ENCODE results near the gene WDR35. TPM values are rescaled to one million over a fixed set of nuclear protein-coding genes. Genes with fewer than 3 reads are reported as not detected.
"Not testable (repeated sequence)": the region's sequence is repeated elsewhere in the genome, so short reads cannot be mapped to it uniquely, and the experiment has no call there.

The WDR35 gene
- total RNA-seq, 1 donor from 2014 or later, result 12.0 TPM

GRCh38 chr2:19944205-19944845 is 45.6 kb downstream of the WDR35 start:
- Histone ChIP-seq H3K9me3 (ENCODE audit: control insufficient read depth in 3 of 3, low read length in 3 of 3) (no peaks in the 10 kb centered on the region), H3K9ac (ENCODE audit: low read depth in 1 of 3, low read length in 3 of 3) (no peak overlapping the region), H3K27ac (ENCODE audit: low read depth, low read length) (no peak overlapping the region), H3K36me3 (ENCODE audit: control insufficient read depth in 3 of 3, insufficient read depth in 3 of 3, low read length in 3 of 3) (no peaks in the 10 kb centered on the region), H3K4me3 (ENCODE audit: low read length in 3 of 3) (no peak overlapping the region), H3K4me1 (ENCODE audit: control insufficient read depth in 3 of 3, insufficient read depth in 3 of 3, low read length in 3 of 3) (no peaks in the 10 kb centered on the region), H3K27me3 (ENCODE audit: control insufficient read depth in 3 of 3, insufficient read depth in 3 of 3, low read length in 3 of 3) (no peaks in the 10 kb centered on the region)

DNA sequence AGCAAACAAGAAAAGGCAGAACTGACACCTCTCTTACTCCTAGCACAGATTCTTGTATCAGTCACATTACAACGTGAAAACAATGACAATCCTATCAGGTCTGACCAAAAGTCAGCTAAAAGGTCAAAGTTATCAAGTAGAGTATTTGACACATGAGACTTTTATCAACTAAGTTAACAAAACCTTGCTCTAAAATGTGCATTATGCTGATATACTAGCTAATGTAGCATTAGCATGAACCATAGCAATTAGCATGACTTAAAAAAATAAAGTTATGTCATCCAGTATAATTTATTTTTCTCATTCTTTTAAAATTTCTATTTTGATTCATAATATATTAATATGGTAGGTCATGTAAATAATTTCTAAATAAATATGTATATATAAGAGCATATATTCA is 46.7 kb downstream of the WDR35 start:
- H3K4me1 ChIP-seq (ENCODE audit: control insufficient read depth in 3 of 3, insufficient read depth in 3 of 3, low read length in 3 of 3), result no peaks in the 10 kb centered on the region
- H3K27ac ChIP-seq (ENCODE audit: low read depth, low read length), result no peak overlapping the region
- H3K27me3 ChIP-seq (ENCODE audit: control insufficient read depth in 3 of 3, insufficient read depth in 3 of 3, low read length in 3 of 3), result no peaks in the 10 kb centered on the region
- H3K9me3 ChIP-seq (ENCODE audit: control insufficient read depth in 3 of 3, low read length in 3 of 3), result no peaks in the 10 kb centered on the region
- no peaks in the 10 kb centered on the region for H3K36me3 ChIP-seq (ENCODE audit: control insufficient read depth in 3 of 3, insufficient read depth in 3 of 3, low read length in 3 of 3)
- H3K4me3 ChIP-seq (ENCODE audit: low read length in 3 of 3), result no peak overlapping the region
- no peak overlapping the region for H3K9ac ChIP-seq (ENCODE audit: low read depth in 1 of 3, low read length in 3 of 3)

- Histone ChIP-seq H3K27ac (ENCODE audit: low read depth, low read length) (no peak overlapping the region), H3K27me3 (ENCODE audit: control insufficient read depth in 3 of 3, insufficient read depth in 3 of 3, low read length in 3 of 3) (no peaks in the 10 kb centered on the region), H3K9me3 (ENCODE audit: control insufficient read depth in 3 of 3, low read length in 3 of 3) (no peaks in the 10 kb centered on the region), H3K4me3 (ENCODE audit: low read length in 3 of 3) (no peak overlapping the region), H3K9ac (ENCODE audit: low read depth in 1 of 3, low read length in 3 of 3) (no peak overlapping the region), H3K36me3 (ENCODE audit: control insufficient read depth in 3 of 3, insufficient read depth in 3 of 3, low read length in 3 of 3) (peaks cover 0 to 7% (median 6%) of the 10 kb centered on the region in 3 donors), H3K4me1 (ENCODE audit: control insufficient read depth in 3 of 3, insufficient read depth in 3 of 3, low read length in 3 of 3) (no peaks in the 10 kb centered on the region)
Measured at GRCh38 chr2:19942199-19942598, 47.7 kb downstream of the WDR35 start.

DNA sequence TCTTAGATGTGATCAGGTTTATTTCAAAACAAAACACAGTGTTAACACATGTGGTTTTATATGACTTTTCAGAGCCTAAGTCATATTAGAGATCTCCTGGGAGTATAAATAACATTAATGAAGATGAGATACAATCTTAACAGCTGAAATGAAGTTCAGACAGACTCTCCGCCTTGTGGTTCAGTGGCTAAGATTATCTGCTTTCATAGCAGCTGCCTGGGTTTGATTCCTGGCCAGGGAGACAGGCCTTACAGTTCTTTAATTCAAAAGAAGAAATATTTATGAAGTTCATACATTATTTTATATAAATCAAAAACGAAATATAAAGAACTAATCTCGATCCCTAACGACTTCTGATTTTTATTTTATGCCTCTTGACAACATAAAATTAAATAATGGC is 52.9 kb downstream of the WDR35 start:
- Histone ChIP-seq H3K4me3 (ENCODE audit: low read length in 3 of 3) (no peak overlapping the region), H3K9me3 (ENCODE audit: control insufficient read depth in 3 of 3, low read length in 3 of 3) (no peaks in the 10 kb centered on the region), H3K27ac (ENCODE audit: low read depth, low read length) (no peak overlapping the region), H3K36me3 (ENCODE audit: control insufficient read depth in 3 of 3, insufficient read depth in 3 of 3, low read length in 3 of 3) (peaks cover 7 to 19% (median 14%) of the 10 kb centered on the region in 3 donors), H3K27me3 (ENCODE audit: control insufficient read depth in 3 of 3, insufficient read depth in 3 of 3, low read length in 3 of 3) (no peaks in the 10 kb centered on the region), H3K4me1 (ENCODE audit: control insufficient read depth in 3 of 3, insufficient read depth in 3 of 3, low read length in 3 of 3) (no peaks in the 10 kb centered on the region), H3K9ac (ENCODE audit: low read depth in 1 of 3, low read length in 3 of 3) (no peak overlapping the region)

DNA sequence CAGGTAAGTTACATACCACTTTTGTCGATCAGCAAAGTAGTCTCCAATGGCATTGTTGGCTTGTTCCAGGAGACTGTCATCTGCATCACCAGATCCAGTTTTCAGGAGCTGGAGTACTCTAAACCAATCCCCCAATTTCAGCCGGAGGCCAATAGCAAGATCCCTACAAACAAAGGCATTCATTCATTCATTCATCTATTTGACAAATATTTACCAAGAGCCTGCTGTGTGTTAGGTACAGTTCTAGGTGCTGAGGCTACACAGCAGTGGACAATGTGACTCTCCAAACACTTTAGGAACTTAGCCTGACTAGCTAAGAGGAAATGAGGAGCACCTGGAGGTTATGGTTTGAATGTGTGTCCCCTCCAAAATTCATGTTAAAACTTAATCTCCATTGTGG is 53.7 kb downstream of the WDR35 start:
- Histone ChIP-seq H3K9ac (ENCODE audit: low read depth in 1 of 3, low read length in 3 of 3) (no peak overlapping the region), H3K36me3 (ENCODE audit: control insufficient read depth in 3 of 3, insufficient read depth in 3 of 3, low read length in 3 of 3) (peaks cover 7 to 19% (median 14%) of the 10 kb centered on the region in 3 donors), H3K4me1 (ENCODE audit: control insufficient read depth in 3 of 3, insufficient read depth in 3 of 3, low read length in 3 of 3) (no peaks in the 10 kb centered on the region), H3K4me3 (ENCODE audit: low read length in 3 of 3) (no peak overlapping the region), H3K27ac (ENCODE audit: low read depth, low read length) (no peak overlapping the region), H3K27me3 (ENCODE audit: control insufficient read depth in 3 of 3, insufficient read depth in 3 of 3, low read length in 3 of 3) (no peaks in the 10 kb centered on the region), H3K9me3 (ENCODE audit: control insufficient read depth in 3 of 3, low read length in 3 of 3) (no peaks in the 10 kb centered on the region)

- Histone ChIP-seq H3K9ac (ENCODE audit: low read depth in 1 of 3, low read length in 3 of 3) (no peak overlapping the region), H3K4me1 (ENCODE audit: control insufficient read depth in 3 of 3, insufficient read depth in 3 of 3, low read length in 3 of 3) (no peaks in the 10 kb centered on the region), H3K36me3 (ENCODE audit: control insufficient read depth in 3 of 3, insufficient read depth in 3 of 3, low read length in 3 of 3) (peaks cover 7 to 30% (median 19%) of the 10 kb centered on the region in 3 donors), H3K27ac (ENCODE audit: low read depth, low read length) (no peak overlapping the region), H3K9me3 (ENCODE audit: control insufficient read depth in 3 of 3, low read length in 3 of 3) (no peaks in the 10 kb centered on the region), H3K4me3 (ENCODE audit: low read length in 3 of 3) (no peak overlapping the region), H3K27me3 (ENCODE audit: control insufficient read depth in 3 of 3, insufficient read depth in 3 of 3, low read length in 3 of 3) (no peaks in the 10 kb centered on the region)
Measured at GRCh38 chr2:19933351-19933981, 56.4 kb downstream of the WDR35 start.

GRCh38 chr2:19932928-19933327 is 57.0 kb downstream of the WDR35 start:
- Histone ChIP-seq H3K27ac (ENCODE audit: low read depth, low read length) (no peak overlapping the region), H3K4me1 (ENCODE audit: control insufficient read depth in 3 of 3, insufficient read depth in 3 of 3, low read length in 3 of 3) (no peaks in the 10 kb centered on the region), H3K27me3 (ENCODE audit: control insufficient read depth in 3 of 3, insufficient read depth in 3 of 3, low read length in 3 of 3) (no peaks in the 10 kb centered on the region), H3K9ac (ENCODE audit: low read depth in 1 of 3, low read length in 3 of 3) (no peak overlapping the region), H3K36me3 (ENCODE audit: control insufficient read depth in 3 of 3, insufficient read depth in 3 of 3, low read length in 3 of 3) (peaks cover 7 to 30% (median 19%) of the 10 kb centered on the region in 3 donors), H3K4me3 (ENCODE audit: low read length in 3 of 3) (no peak overlapping the region), H3K9me3 (ENCODE audit: control insufficient read depth in 3 of 3, low read length in 3 of 3) (no peaks in the 10 kb centered on the region)

- no peaks in the 10 kb centered on the region for H3K9me3 ChIP-seq (ENCODE audit: control insufficient read depth in 3 of 3, low read length in 3 of 3)
- peaks cover 0 to 11% (median 5%) of the 10 kb centered on the region in 3 donors for H3K36me3 ChIP-seq (ENCODE audit: control insufficient read depth in 3 of 3, insufficient read depth in 3 of 3, low read length in 3 of 3)
- H3K4me3 ChIP-seq (ENCODE audit: low read length in 3 of 3), result no peak overlapping the region
- no peak overlapping the region for H3K27ac ChIP-seq (ENCODE audit: low read depth, low read length)
- no peak overlapping the region for H3K9ac ChIP-seq (ENCODE audit: low read depth in 1 of 3, low read length in 3 of 3)
- H3K4me1 ChIP-seq (ENCODE audit: control insufficient read depth in 3 of 3, insufficient read depth in 3 of 3, low read length in 3 of 3), result no peaks in the 10 kb centered on the region
- no peaks in the 10 kb centered on the region for H3K27me3 ChIP-seq (ENCODE audit: control insufficient read depth in 3 of 3, insufficient read depth in 3 of 3, low read length in 3 of 3)
Measured at GRCh38 chr2:19929226-19929625, 60.7 kb downstream of the WDR35 start.

- H3K4me1 ChIP-seq (ENCODE audit: control insufficient read depth in 3 of 3, insufficient read depth in 3 of 3, low read length in 3 of 3); H3K9ac ChIP-seq (ENCODE audit: low read depth in 1 of 3, low read length in 3 of 3); H3K9me3 ChIP-seq (ENCODE audit: control insufficient read depth in 3 of 3, low read length in 3 of 3); H3K4me3 ChIP-seq (ENCODE audit: low read length in 3 of 3); H3K27me3 ChIP-seq (ENCODE audit: control insufficient read depth in 3 of 3, insufficient read depth in 3 of 3, low read length in 3 of 3); H3K27ac ChIP-seq (ENCODE audit: low read depth, low read length): not testable (repeated sequence)
- H3K36me3 ChIP-seq (ENCODE audit: control insufficient read depth in 3 of 3, insufficient read depth in 3 of 3, low read length in 3 of 3), result peaks cover 0 to 11% (median 5%) of the 10 kb centered on the region in 3 donors
Measured at GRCh38 chr2:19927816-19928215, 62.1 kb downstream of the WDR35 start.

- H3K36me3 ChIP-seq (ENCODE audit: control insufficient read depth in 3 of 3, insufficient read depth in 3 of 3, low read length in 3 of 3), result not testable (repeated sequence)
Measured at GRCh38 chr2:19924526-19924925, 65.4 kb downstream of the WDR35 start.

More at GRCh38 chr2:19924526-19924925, 65.4 kb downstream of the WDR35 start:
- H3K9ac ChIP-seq (ENCODE audit: low read depth in 1 of 3, low read length in 3 of 3); H3K4me3 ChIP-seq (ENCODE audit: low read length in 3 of 3); H3K27ac ChIP-seq (ENCODE audit: low read depth, low read length); H3K4me1 ChIP-seq (ENCODE audit: control insufficient read depth in 3 of 3, insufficient read depth in 3 of 3, low read length in 3 of 3); H3K9me3 ChIP-seq (ENCODE audit: control insufficient read depth in 3 of 3, low read length in 3 of 3); H3K27me3 ChIP-seq (ENCODE audit: control insufficient read depth in 3 of 3, insufficient read depth in 3 of 3, low read length in 3 of 3): not testable (repeated sequence)
